NCI-H2107 treated with DMSO at 0.1 percent for 48 hours (cell line): ENCODE results near the gene GOLGA6L24.
"Not testable (repeated sequence)": the region's sequence is repeated elsewhere in the genome, so short reads cannot be mapped to it uniquely, and the experiment has no call there.

Experiments
- DNase-seq: peaks from one replicate; lab custom pipeline; 2025; ENCODE audit not compliant: unreplicated experiment; lab: John Stamatoyannopoulos, UW

The GOLGA6L24 gene

GRCh38 chr15:28357984-28358383 is at the start of gene GOLGA6L24:
GOLGA6L24 (minus strand) TSS chr15:28358084; CDS start chr15:28358023, 61 bp downstream.
- DNase-seq: not testable (repeated sequence)

GRCh38 chr15:28402774-28403435 is 45.0 kb upstream of the GOLGA6L24 start:
- not testable (repeated sequence) for DNase-seq

- DNase-seq: not testable (repeated sequence)
Observed at GRCh38 chr15:28396022-28396421, 38.1 kb upstream of the GOLGA6L24 start.

- not testable (repeated sequence) for DNase-seq
Observed at GRCh38 chr15:28380053-28380452, 22.2 kb upstream of the GOLGA6L24 start.

GRCh38 chr15:28378364-28378763 is 20.5 kb upstream of the GOLGA6L24 start, which contains the start of gene GOLGA8F:
GOLGA8F (plus strand) TSS chr15:28378664; CDS start chr15:28378762, 98 bp downstream.
- not testable (repeated sequence) for DNase-seq

- DNase-seq: not testable (repeated sequence)
Observed at GRCh38 chr15:28365502-28365901, 7.6 kb upstream of the GOLGA6L24 start.

- not testable (repeated sequence) for DNase-seq
Observed at GRCh38 chr15:28322129-28322588, 35.7 kb downstream of the GOLGA6L24 start, which contains the start of gene HERC2. HERC2 (minus strand) TSS chr15:28322179; CDS start chr15:28321433, 746 bp downstream.

- DNase-seq: not testable (repeated sequence)
Observed at GRCh38 chr15:28321358-28322078, 36.4 kb downstream of the GOLGA6L24 start.

GRCh38 chr15:28319725-28320124 is 38.2 kb downstream of the GOLGA6L24 start:
- DNase-seq: not testable (repeated sequence)

GRCh38 chr15:28318828-28319227 is 39.1 kb downstream of the GOLGA6L24 start:
- not testable (repeated sequence) for DNase-seq

- not testable (repeated sequence) for DNase-seq
Observed at GRCh38 chr15:28318122-28318521, 39.8 kb downstream of the GOLGA6L24 start.

- DNase-seq: not testable (repeated sequence)
Observed at GRCh38 chr15:28316958-28317357, 40.9 kb downstream of the GOLGA6L24 start.

GRCh38 chr15:28310454-28310853 is 47.4 kb downstream of the GOLGA6L24 start:
- not testable (repeated sequence) for DNase-seq

GRCh38 chr15:28308718-28309117 is 49.2 kb downstream of the GOLGA6L24 start:
- not testable (repeated sequence) for DNase-seq
